ENCODE data around the gene LIN7C.
"Not testable (repeated sequence)": the region's sequence is repeated elsewhere in the genome, so short reads cannot be mapped to it uniquely, and the experiment has no call there.

LIN7C gene

GRCh38 chr11:27460158-27460978 lies 46.2 kb downstream of the LIN7C start:
- peaks cover 7% of the 10 kb centered on the region for H3K4me1 ChIP-seq (ENCODE audit: control insufficient read depth, insufficient read depth, low read length)

GRCh38 chr11:27459191-27459590 lies 47.4 kb downstream of the LIN7C start:
- H3K4me3 ChIP-seq (ENCODE audit: low read length in 2 of 2) = no peak overlapping the region
- H3K9me3 ChIP-seq (ENCODE audit: control insufficient read depth in 2 of 2, low read length in 2 of 2) = no peaks in the 10 kb centered on the region
- H3K9ac ChIP-seq (ENCODE audit: low read length in 2 of 2) = no peak overlapping the region
- H3K4me1 ChIP-seq (ENCODE audit: control insufficient read depth, insufficient read depth, low read length) = peaks cover 4% of the 10 kb centered on the region
- H3K27me3 ChIP-seq (ENCODE audit: control insufficient read depth in 1 of 2, insufficient read depth in 2 of 2, low read length in 2 of 2) = no peaks in the 10 kb centered on the region
- no peaks in the 10 kb centered on the region for H3K36me3 ChIP-seq (ENCODE audit: control insufficient read depth in 2 of 2, insufficient read depth in 2 of 2, low read length in 2 of 2)
- H3K27ac ChIP-seq (ENCODE audit: low read length) = no peak overlapping the region

More at GRCh38 chr11:27460158-27460978, 46.2 kb downstream of the LIN7C start:
- Histone ChIP-seq H3K9ac (ENCODE audit: low read length in 2 of 2) (no peak overlapping the region), H3K27ac (ENCODE audit: low read length) (no peak overlapping the region), H3K36me3 (ENCODE audit: control insufficient read depth in 2 of 2, insufficient read depth in 2 of 2, low read length in 2 of 2) (no peaks in the 10 kb centered on the region), H3K4me3 (ENCODE audit: low read length in 2 of 2) (peak overlapping the region in 1 of 2 donors; percentile 9), H3K27me3 (ENCODE audit: control insufficient read depth in 1 of 2, insufficient read depth in 2 of 2, low read length in 2 of 2) (no peaks in the 10 kb centered on the region), H3K9me3 (ENCODE audit: control insufficient read depth in 2 of 2, low read length in 2 of 2) (no peaks in the 10 kb centered on the region)

GRCh38 chr11:27458182-27458581 lies 48.4 kb downstream of the LIN7C start:
- no peak overlapping the region for H3K4me3 ChIP-seq (ENCODE audit: low read length in 2 of 2)
- no peak overlapping the region for H3K27ac ChIP-seq (ENCODE audit: low read length)
- H3K4me1 ChIP-seq (ENCODE audit: control insufficient read depth, insufficient read depth, low read length) = peaks cover 2% of the 10 kb centered on the region
- no peak overlapping the region for H3K9ac ChIP-seq (ENCODE audit: low read length in 2 of 2)
- H3K36me3 ChIP-seq (ENCODE audit: control insufficient read depth in 2 of 2, insufficient read depth in 2 of 2, low read length in 2 of 2) = no peaks in the 10 kb centered on the region
- no peaks in the 10 kb centered on the region for H3K9me3 ChIP-seq (ENCODE audit: control insufficient read depth in 2 of 2, low read length in 2 of 2)
- H3K27me3 ChIP-seq (ENCODE audit: control insufficient read depth in 1 of 2, insufficient read depth in 2 of 2, low read length in 2 of 2) = no peaks in the 10 kb centered on the region

- Histone ChIP-seq H3K27me3 (ENCODE audit: control insufficient read depth in 1 of 2, insufficient read depth in 2 of 2, low read length in 2 of 2) (no peaks in the 10 kb centered on the region), H3K9me3 (ENCODE audit: control insufficient read depth in 2 of 2, low read length in 2 of 2) (no peaks in the 10 kb centered on the region), H3K27ac (ENCODE audit: low read length) (no peak overlapping the region), H3K4me3 (ENCODE audit: low read length in 2 of 2) (no peak overlapping the region), H3K9ac (ENCODE audit: low read length in 2 of 2) (no peak overlapping the region), H3K4me1 (ENCODE audit: control insufficient read depth, insufficient read depth, low read length) (no peaks in the 10 kb centered on the region), H3K36me3 (ENCODE audit: control insufficient read depth in 2 of 2, insufficient read depth in 2 of 2, low read length in 2 of 2) (no peaks in the 10 kb centered on the region)
Measured at GRCh38 chr11:27456795-27457329, 49.7 kb downstream of the LIN7C start.

- Histone ChIP-seq H3K4me3 (ENCODE audit: low read length in 2 of 2) (no peak overlapping the region), H3K9me3 (ENCODE audit: control insufficient read depth in 2 of 2, low read length in 2 of 2) (no peaks in the 10 kb centered on the region), H3K27me3 (ENCODE audit: control insufficient read depth in 1 of 2, insufficient read depth in 2 of 2, low read length in 2 of 2) (no peaks in the 10 kb centered on the region), H3K27ac (ENCODE audit: low read length) (no peak overlapping the region), H3K4me1 (ENCODE audit: control insufficient read depth, insufficient read depth, low read length) (no peaks in the 10 kb centered on the region), H3K36me3 (ENCODE audit: control insufficient read depth in 2 of 2, insufficient read depth in 2 of 2, low read length in 2 of 2) (no peaks in the 10 kb centered on the region), H3K9ac (ENCODE audit: low read length in 2 of 2) (no peak overlapping the region)
Measured at GRCh38 chr11:27456140-27456794, 50.3 kb downstream of the LIN7C start.

GRCh38 chr11:27455667-27456066 lies 50.9 kb downstream of the LIN7C start:
- no peaks in the 10 kb centered on the region for H3K4me1 ChIP-seq (ENCODE audit: control insufficient read depth, insufficient read depth, low read length)
- H3K36me3 ChIP-seq (ENCODE audit: control insufficient read depth in 2 of 2, insufficient read depth in 2 of 2, low read length in 2 of 2) = no peaks in the 10 kb centered on the region
- H3K4me3 ChIP-seq (ENCODE audit: low read length in 2 of 2) = no peak overlapping the region
- no peaks in the 10 kb centered on the region for H3K9me3 ChIP-seq (ENCODE audit: control insufficient read depth in 2 of 2, low read length in 2 of 2)
- H3K27ac ChIP-seq (ENCODE audit: low read length) = no peak overlapping the region
- H3K27me3 ChIP-seq (ENCODE audit: control insufficient read depth in 1 of 2, insufficient read depth in 2 of 2, low read length in 2 of 2) = no peaks in the 10 kb centered on the region
- no peak overlapping the region for H3K9ac ChIP-seq (ENCODE audit: low read length in 2 of 2)

GRCh38 chr11:27453701-27454100 lies 52.9 kb downstream of the LIN7C start:
- Histone ChIP-seq H3K9me3 (ENCODE audit: control insufficient read depth in 2 of 2, low read length in 2 of 2) (no peaks in the 10 kb centered on the region), H3K36me3 (ENCODE audit: control insufficient read depth in 2 of 2, insufficient read depth in 2 of 2, low read length in 2 of 2) (no peaks in the 10 kb centered on the region), H3K27ac (ENCODE audit: low read length) (no peak overlapping the region), H3K4me3 (ENCODE audit: low read length in 2 of 2) (no peak overlapping the region), H3K9ac (ENCODE audit: low read length in 2 of 2) (no peak overlapping the region), H3K4me1 (ENCODE audit: control insufficient read depth, insufficient read depth, low read length) (no peaks in the 10 kb centered on the region), H3K27me3 (ENCODE audit: control insufficient read depth in 1 of 2, insufficient read depth in 2 of 2, low read length in 2 of 2) (no peaks in the 10 kb centered on the region)

GRCh38 chr11:27452147-27452546 lies 54.4 kb downstream of the LIN7C start:
- Histone ChIP-seq H3K4me1 (ENCODE audit: control insufficient read depth, insufficient read depth, low read length) (no peaks in the 10 kb centered on the region), H3K9me3 (ENCODE audit: control insufficient read depth in 2 of 2, low read length in 2 of 2) (no peaks in the 10 kb centered on the region), H3K27ac (ENCODE audit: low read length) (no peak overlapping the region)

GRCh38 chr11:27451244-27451965 lies 55.2 kb downstream of the LIN7C start:
- no peaks in the 10 kb centered on the region for H3K4me1 ChIP-seq (ENCODE audit: control insufficient read depth, insufficient read depth, low read length)
- H3K9me3 ChIP-seq (ENCODE audit: control insufficient read depth in 2 of 2, low read length in 2 of 2) = no peaks in the 10 kb centered on the region
- no peaks in the 10 kb centered on the region for H3K36me3 ChIP-seq (ENCODE audit: control insufficient read depth in 2 of 2, insufficient read depth in 2 of 2, low read length in 2 of 2)
- H3K27me3 ChIP-seq (ENCODE audit: control insufficient read depth in 1 of 2, insufficient read depth in 2 of 2, low read length in 2 of 2) = no peaks in the 10 kb centered on the region
- no peak overlapping the region for H3K27ac ChIP-seq (ENCODE audit: low read length)
- H3K4me3 ChIP-seq (ENCODE audit: low read length in 2 of 2) = no peak overlapping the region
- no peak overlapping the region for H3K9ac ChIP-seq (ENCODE audit: low read length in 2 of 2)

More at GRCh38 chr11:27452147-27452546, 54.4 kb downstream of the LIN7C start:
- Histone ChIP-seq H3K27me3 (ENCODE audit: control insufficient read depth in 1 of 2, insufficient read depth in 2 of 2, low read length in 2 of 2) (no peaks in the 10 kb centered on the region), H3K4me3 (ENCODE audit: low read length in 2 of 2) (no peak overlapping the region), H3K36me3 (ENCODE audit: control insufficient read depth in 2 of 2, insufficient read depth in 2 of 2, low read length in 2 of 2) (no peaks in the 10 kb centered on the region), H3K9ac (ENCODE audit: low read length in 2 of 2) (no peak overlapping the region)

- H3K27ac ChIP-seq (ENCODE audit: low read length); H3K9me3 ChIP-seq (ENCODE audit: control insufficient read depth in 2 of 2, low read length in 2 of 2): not testable (repeated sequence)
Measured at GRCh38 chr11:27448184-27448540, 58.4 kb downstream of the LIN7C start.

More at GRCh38 chr11:27448184-27448540, 58.4 kb downstream of the LIN7C start:
- not testable (repeated sequence) for H3K9ac ChIP-seq (ENCODE audit: low read length in 2 of 2); H3K4me1 ChIP-seq (ENCODE audit: control insufficient read depth, insufficient read depth, low read length); H3K36me3 ChIP-seq (ENCODE audit: control insufficient read depth in 2 of 2, insufficient read depth in 2 of 2, low read length in 2 of 2); H3K4me3 ChIP-seq (ENCODE audit: low read length in 2 of 2); H3K27me3 ChIP-seq (ENCODE audit: control insufficient read depth in 1 of 2, insufficient read depth in 2 of 2, low read length in 2 of 2)
